ENCODE measurements around the gene GALNT2. TPM values are rescaled to one million over a fixed set of nuclear protein-coding genes. Genes with fewer than 3 reads are reported as not detected.

The GALNT2 gene
- total and polyA plus RNA-seq, 9 of the 15 experiments (the other 6 are each of a cell fraction or from before 2014, with no cell fraction given) = 1.6 to 106 (median 51.9) TPM

GRCh38 chr1:230138561-230139239 lies 71.7 kb downstream of the GALNT2 start (continued):
- TF ChIP-seq SRF (CRISPR knock-in tag; IDR thresholded peaks at IDR 0.05) (no peak), TCF7 (IDR thresholded peaks at IDR 0.05; ENCODE audit: borderline replicate concordance) (no peak), CREM (IDR thresholded peaks at IDR 0.05; ENCODE audit: low read depth) (no peak), HDGF (IDR thresholded peaks at IDR 0.05) (no peak), SRSF9 (IDR thresholded peaks at IDR 0.05; ENCODE audit: borderline replicate concordance, low read depth, low read length) (no peak), ZNF592 (IDR thresholded peaks at IDR 0.05) (peak; percentile 100), STAG1 (CRISPR knock-in tag; IDR thresholded peaks at IDR 0.05; ENCODE audit: borderline replicate concordance) (no peak), NFXL1 (CRISPR knock-in tag; IDR thresholded peaks at IDR 0.05) (peak; percentile 91), ILF3 (IDR thresholded peaks at IDR 0.05; ENCODE audit: borderline replicate concordance) (no peak), CBX2 (IDR thresholded peaks at IDR 0.05; ENCODE audit: insufficient read depth, low read length, poor library complexity, severe bottlenecking) (no peak), ZNF445 (CRISPR knock-in tag; IDR thresholded peaks at IDR 0.05; ENCODE audit: low read depth) (peak; percentile 83), ZNF212 (CRISPR knock-in tag; IDR thresholded peaks at IDR 0.05) (no peak), ZNF347 (CRISPR knock-in tag; IDR thresholded peaks at IDR 0.05; ENCODE audit: low read depth) (peak; percentile 81; the same call in 1 of the 2 replicates), ZNF274 (IDR thresholded peaks at IDR 0.05; ENCODE audit: borderline replicate concordance, low read depth, low read length) (no peak), KLF10 (CRISPR knock-in tag; IDR thresholded peaks at IDR 0.05) (peak; percentile 76; the same call in 1 of the 2 replicates), NR1H2 (CRISPR knock-in tag; IDR thresholded peaks at IDR 0.05) (no peak), FOXM1 (IDR thresholded peaks at IDR 0.05; ENCODE audit: low read depth) (no peak), FOXM1 (CRISPR knock-in tag; IDR thresholded peaks at IDR 0.05; ENCODE audit: low read depth) (no peak), TEAD2 (tag; IDR thresholded peaks at IDR 0.05) (peak; percentile 95), TAF15 (IDR thresholded peaks at IDR 0.05; ENCODE audit: low read depth, low read length) (no peak), DLX4 (CRISPR knock-in tag; IDR thresholded peaks at IDR 0.05) (no peak), THRB (CRISPR knock-in tag; conservative IDR thresholded peaks at IDR 0.05) (no peak; the same call in 1 of the 2 replicates), NR3C1 (CRISPR knock-in tag; IDR thresholded peaks at IDR 0.05) (no peak), RBM34 (IDR thresholded peaks at IDR 0.05; ENCODE audit: borderline replicate concordance, insufficient read depth, low read length) (no peak), TCF7L2 (IDR thresholded peaks at IDR 0.05; ENCODE audit: low read depth, low read length) (no peak)

Measured in K562 (cell line).